HS-5 (cell line): ENCODE measurements around the gene HAO2.
"Not testable (repeated sequence)": the region's sequence is repeated elsewhere in the genome, so short reads cannot be mapped to it uniquely, and the experiment has no call there.

Experiments
- DNase-seq: peaks from one replicate; pipeline ENCODE4 v3.0.0-alpha.2; 2012; ENCODE audit warnings: low read depth

HAO2 gene

GRCh38 chr1:119345398-119345797 is 23.2 kb upstream of the HAO2 start:
- DNase-seq = no peak

GRCh38 chr1:119347858-119348257 is 20.7 kb upstream of the HAO2 start:
- DNase-seq = peak; percentile 39

GRCh38 chr1:119348941-119349340 is 19.6 kb upstream of the HAO2 start:
- DNase-seq = no peak

- DNase-seq = not testable (repeated sequence)
Measured at GRCh38 chr1:119350866-119351265, 17.7 kb upstream of the HAO2 start.

GRCh38 chr1:119351997-119352396 is 16.6 kb upstream of the HAO2 start:
- no peak for DNase-seq

GRCh38 chr1:119353836-119354235 is 14.7 kb upstream of the HAO2 start:
- DNase-seq = no peak

- no peak for DNase-seq
Measured at GRCh38 chr1:119358636-119359035, 9.9 kb upstream of the HAO2 start.

GRCh38 chr1:119359730-119360129 is 8.9 kb upstream of the HAO2 start:
- DNase-seq = no peak

- no peak for DNase-seq
Measured at GRCh38 chr1:119361205-119361604, 7.4 kb upstream of the HAO2 start.

GRCh38 chr1:119361620-119362344 is 6.8 kb upstream of the HAO2 start:
- DNase-seq = no peak

GRCh38 chr1:119363162-119363561 is 5.4 kb upstream of the HAO2 start:
- DNase-seq = no peak

- DNase-seq = peak; percentile 18
Measured at GRCh38 chr1:119364640-119365039, 3.9 kb upstream of the HAO2 start.

- no peak for DNase-seq
Measured at GRCh38 chr1:119366424-119366823, 2.2 kb upstream of the HAO2 start.

- DNase-seq = peak; percentile 25
Measured at GRCh38 chr1:119367432-119368124, 1.0 kb upstream of the HAO2 start.

- no peak for DNase-seq
Measured at GRCh38 chr1:119370748-119371147, 2.2 kb downstream of the HAO2 start.

GRCh38 chr1:119371815-119372214 is 3.2 kb downstream of the HAO2 start:
- no peak for DNase-seq

GRCh38 chr1:119372503-119373086 is 4.0 kb downstream of the HAO2 start:
- DNase-seq = no peak

- DNase-seq = no peak
Measured at GRCh38 chr1:119373465-119373864, 4.9 kb downstream of the HAO2 start.

GRCh38 chr1:119374208-119374874 is 5.8 kb downstream of the HAO2 start:
- DNase-seq = no peak

GRCh38 chr1:119375366-119375765 is 6.8 kb downstream of the HAO2 start:
- no peak for DNase-seq

GRCh38 chr1:119376594-119376993 is 8.0 kb downstream of the HAO2 start:
- DNase-seq = no peak

GRCh38 chr1:119377594-119377993 is 9.0 kb downstream of the HAO2 start:
- DNase-seq = not testable (repeated sequence)

GRCh38 chr1:119379117-119379516 is 10.5 kb downstream of the HAO2 start:
- DNase-seq = no peak
